ENCODE results near the gene STK24. TPM values are rescaled to one million over a fixed set of nuclear protein-coding genes. Genes with fewer than 3 reads are reported as not detected.
A peak's percentile ranks its signal among the peaks of the same experiment; 100 is the strongest.
"Not testable (repeated sequence)": the region's sequence is repeated elsewhere in the genome, so short reads cannot be mapped to it uniquely, and the experiment has no call there.

STK24 gene
- 63.2 TPM for polyA plus RNA-seq (2012; ENCODE audit: missing spikeins)

DNA sequence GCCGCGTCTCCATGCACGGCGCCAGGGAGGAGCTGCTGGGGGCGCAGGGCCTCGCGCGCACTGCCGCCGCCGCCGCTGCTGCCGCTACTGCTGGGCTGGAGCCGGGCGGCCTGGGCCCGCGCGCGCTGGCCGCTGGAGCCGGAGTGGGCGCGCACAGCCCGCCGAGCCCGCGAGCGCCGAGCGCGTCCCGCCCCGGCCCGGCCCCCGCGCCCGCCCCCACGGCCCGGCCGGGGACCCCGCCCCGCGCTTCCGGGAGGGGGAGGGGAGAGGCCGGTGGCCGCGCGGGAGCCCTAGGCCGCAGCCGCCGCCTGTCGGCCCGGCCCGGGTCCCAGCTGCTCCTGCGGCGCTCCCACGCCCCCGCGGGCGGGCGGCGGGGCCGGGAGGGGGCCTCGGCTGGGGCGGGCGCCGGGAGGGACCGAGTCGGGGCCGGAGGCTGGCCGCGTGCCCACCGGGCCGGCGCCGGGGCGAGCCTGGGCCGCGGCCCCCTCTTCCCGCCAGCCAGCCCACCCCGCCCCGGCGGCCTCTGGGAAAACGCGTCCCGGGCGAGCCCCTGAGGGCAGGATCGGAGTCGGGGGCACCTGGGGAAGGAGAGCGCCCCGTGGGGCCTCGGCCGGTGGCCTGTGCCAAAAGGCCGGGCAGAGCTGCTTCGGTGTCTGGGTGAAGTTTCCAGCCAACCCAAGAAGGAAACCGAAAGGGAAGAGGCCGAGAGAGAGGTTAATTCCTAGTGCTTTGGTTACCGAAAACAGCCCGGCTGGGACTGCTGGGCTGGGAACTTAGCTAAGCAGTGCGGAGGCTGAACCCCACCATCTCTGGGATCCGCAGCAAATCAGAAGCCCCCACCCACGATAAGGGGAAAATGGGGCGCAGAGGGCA, at the start of gene STK24:
TSS of gene STK24 (minus strand) at position 145 of the 873 bp plus-strand sequence. CDS start 321 bp downstream, outside the sequence.
- peak; percentile 72 for DNase-seq (ENCODE audit: insufficient read length)
- FAIRE-seq, result peak; percentile 9
- TF ChIP-seq POLR2AphosphoS5 (IDR thresholded peaks at IDR 0.05; ENCODE audit: low read depth, low read length) (peak; percentile 53; the same call in 1 of the 2 replicates), POLR2A (IDR thresholded peaks at IDR 0.05; ENCODE audit: low read depth, low read length) (peak; percentile 64; the same call in 1 of the 2 replicates), TAF1 (IDR thresholded peaks at IDR 0.05; ENCODE audit: borderline replicate concordance, low read depth, low read length) (peak; percentile 81; the same call in 1 of the 2 replicates)

- FAIRE-seq (no peak), DNase-seq (ENCODE audit: insufficient read length) (no peak)
- TF ChIP-seq TAF1 (IDR thresholded peaks at IDR 0.05; ENCODE audit: borderline replicate concordance, low read depth, low read length) (no peak), POLR2A (IDR thresholded peaks at IDR 0.05; ENCODE audit: low read depth, low read length) (no peak), POLR2AphosphoS5 (IDR thresholded peaks at IDR 0.05; ENCODE audit: low read depth, low read length) (no peak)
Observed at GRCh38 chr13:98626298-98626935, 49.5 kb upstream of the STK24 start.

DNA sequence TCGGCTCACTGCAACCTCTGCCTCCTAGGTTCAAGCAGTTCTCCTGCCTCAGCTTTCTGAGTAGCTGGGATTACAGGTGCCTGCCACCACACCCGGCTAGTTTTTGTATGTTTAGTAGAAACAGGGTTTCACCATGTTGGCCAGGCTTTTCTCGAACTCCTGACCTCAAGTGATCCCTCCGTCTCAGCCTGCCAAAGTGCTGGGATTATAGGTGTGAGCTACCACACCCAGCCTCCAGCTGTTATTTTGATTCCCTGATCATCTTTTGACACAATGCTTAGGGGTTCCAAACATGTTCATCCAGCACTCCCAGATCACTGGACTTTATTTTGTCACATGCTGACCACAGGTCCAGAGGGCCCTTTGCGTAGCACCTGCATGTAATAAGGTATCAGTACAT, 47.7 kb upstream of the STK24 start:
- FAIRE-seq; DNase-seq (ENCODE audit: insufficient read length): not testable (repeated sequence)

DNA sequence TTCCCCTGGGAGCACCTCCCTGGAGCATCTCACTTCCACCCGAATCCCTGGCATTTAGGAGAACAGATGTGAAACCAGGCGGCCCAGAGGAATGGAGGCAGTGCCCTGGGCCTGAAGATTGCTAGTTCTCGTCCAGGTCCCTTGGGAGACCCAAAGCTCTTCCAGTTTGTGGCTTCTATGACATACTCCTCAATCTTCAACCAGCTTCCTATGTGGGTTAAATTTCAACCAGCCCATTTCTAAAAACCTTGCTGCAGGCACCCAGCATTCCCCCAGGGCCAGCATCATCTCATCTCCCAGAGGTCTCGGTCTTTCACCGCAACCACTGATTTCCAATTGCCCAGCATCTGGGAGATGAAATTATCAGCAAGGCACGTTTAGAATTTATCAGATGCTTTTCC, 46.0 kb upstream of the STK24 start:
- FAIRE-seq, result no peak
- DNase-seq (ENCODE audit: insufficient read length), result no peak
- TF ChIP-seq TAF1 (IDR thresholded peaks at IDR 0.05; ENCODE audit: borderline replicate concordance, low read depth, low read length) (no peak), POLR2AphosphoS5 (IDR thresholded peaks at IDR 0.05; ENCODE audit: low read depth, low read length) (no peak), POLR2A (IDR thresholded peaks at IDR 0.05; ENCODE audit: low read depth, low read length) (no peak)

DNA sequence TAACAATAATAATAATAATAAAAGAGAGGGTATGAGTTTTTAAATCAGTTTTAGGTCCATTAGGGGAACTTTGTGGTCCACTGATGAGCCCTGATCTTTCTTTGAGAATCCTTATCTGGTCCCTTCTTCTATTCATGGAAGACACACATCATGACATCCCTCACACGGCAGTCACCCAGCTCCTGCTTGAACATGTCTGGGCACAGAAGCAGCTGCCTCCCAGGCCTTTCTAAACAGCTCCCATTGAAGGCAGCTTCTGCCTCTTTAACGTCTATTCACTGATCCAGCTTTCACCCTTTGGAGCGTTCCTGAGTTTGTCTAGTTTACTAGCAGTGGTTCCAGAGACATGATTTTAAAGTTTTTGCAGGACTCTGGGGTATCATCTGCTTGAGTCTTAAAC, 42.6 kb upstream of the STK24 start:
- no peak for FAIRE-seq
- DNase-seq (ENCODE audit: insufficient read length), result no peak
- TF ChIP-seq POLR2A (IDR thresholded peaks at IDR 0.05; ENCODE audit: low read depth, low read length), result no peak
- TF ChIP-seq POLR2AphosphoS5 (IDR thresholded peaks at IDR 0.05; ENCODE audit: low read depth, low read length), result no peak
- no peak for TF ChIP-seq TAF1 (IDR thresholded peaks at IDR 0.05; ENCODE audit: borderline replicate concordance, low read depth, low read length)

DNA sequence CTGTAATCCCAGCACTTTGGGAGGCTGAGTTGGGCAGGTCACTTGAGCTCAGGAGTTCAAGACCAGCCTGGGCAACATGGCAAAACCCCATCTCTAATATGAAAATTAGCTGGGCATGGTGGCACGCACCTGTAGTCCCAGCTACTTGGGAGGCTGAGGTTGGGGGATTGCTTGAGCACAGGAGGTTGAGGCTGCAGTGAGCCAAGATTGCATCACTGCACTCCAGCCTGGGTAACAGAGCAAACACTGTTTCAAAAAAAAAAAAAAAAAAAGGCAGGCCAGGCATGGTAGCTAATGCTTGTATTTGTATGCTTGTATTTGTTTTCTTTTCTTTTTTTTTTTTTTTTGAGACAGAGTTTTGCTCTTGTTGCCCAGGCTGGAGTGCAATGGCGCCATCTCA, 38.7 kb upstream of the STK24 start:
- FAIRE-seq, result not testable (repeated sequence)

DNA sequence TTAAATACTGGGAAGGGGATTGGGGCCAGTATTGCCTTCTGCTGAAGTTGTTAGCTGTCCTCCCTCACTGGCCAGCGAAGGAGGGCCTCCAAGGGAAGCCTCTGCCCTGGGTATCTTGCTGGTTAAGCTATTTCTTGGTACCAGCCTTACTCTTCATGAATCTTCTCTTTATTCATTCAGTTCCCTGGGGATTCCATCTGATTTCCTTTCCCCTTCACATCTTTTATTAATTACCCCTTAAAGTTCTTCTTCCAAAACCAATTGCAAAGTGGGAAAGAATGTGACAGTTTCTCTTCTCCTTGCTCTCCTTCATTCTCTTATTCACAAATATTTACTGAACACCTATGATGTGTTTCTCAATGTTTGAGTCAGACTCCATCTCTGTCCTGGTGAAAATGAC, 36.7 kb upstream of the STK24 start:
- no peak for TF ChIP-seq POLR2A (IDR thresholded peaks at IDR 0.05; ENCODE audit: low read depth, low read length)
- TF ChIP-seq POLR2AphosphoS5 (IDR thresholded peaks at IDR 0.05; ENCODE audit: low read depth, low read length), result no peak
- no peak for TF ChIP-seq TAF1 (IDR thresholded peaks at IDR 0.05; ENCODE audit: borderline replicate concordance, low read depth, low read length)
- FAIRE-seq (no peak), DNase-seq (ENCODE audit: insufficient read length) (no peak)

More for the DNA sequence above, 38.7 kb upstream of the STK24 start:
- DNase-seq (ENCODE audit: insufficient read length), result not testable (repeated sequence)

GRCh38 chr13:98609756-98610155, 32.8 kb upstream of the STK24 start:
- no peak for DNase-seq (ENCODE audit: insufficient read length)
- no peak for FAIRE-seq
- TF ChIP-seq POLR2A (IDR thresholded peaks at IDR 0.05; ENCODE audit: low read depth, low read length) (no peak), TAF1 (IDR thresholded peaks at IDR 0.05; ENCODE audit: borderline replicate concordance, low read depth, low read length) (no peak), POLR2AphosphoS5 (IDR thresholded peaks at IDR 0.05; ENCODE audit: low read depth, low read length) (no peak)

GRCh38 chr13:98606296-98606695, 29.4 kb upstream of the STK24 start:
- no peak for TF ChIP-seq POLR2AphosphoS5 (IDR thresholded peaks at IDR 0.05; ENCODE audit: low read depth, low read length)
- no peak for TF ChIP-seq TAF1 (IDR thresholded peaks at IDR 0.05; ENCODE audit: borderline replicate concordance, low read depth, low read length)
- no peak for TF ChIP-seq POLR2A (IDR thresholded peaks at IDR 0.05; ENCODE audit: low read depth, low read length)
- FAIRE-seq (no peak), DNase-seq (ENCODE audit: insufficient read length) (no peak)

GRCh38 chr13:98599502-98600328, 22.8 kb upstream of the STK24 start:
- no peak for FAIRE-seq
- no peak for DNase-seq (ENCODE audit: insufficient read length)
- TF ChIP-seq POLR2A (IDR thresholded peaks at IDR 0.05; ENCODE audit: low read depth, low read length), result no peak
- TF ChIP-seq TAF1 (IDR thresholded peaks at IDR 0.05; ENCODE audit: borderline replicate concordance, low read depth, low read length), result no peak
- TF ChIP-seq POLR2AphosphoS5 (IDR thresholded peaks at IDR 0.05; ENCODE audit: low read depth, low read length), result no peak

GRCh38 chr13:98598043-98598442, 21.1 kb upstream of the STK24 start:
- TF ChIP-seq POLR2AphosphoS5 (IDR thresholded peaks at IDR 0.05; ENCODE audit: low read depth, low read length) (no peak), TAF1 (IDR thresholded peaks at IDR 0.05; ENCODE audit: borderline replicate concordance, low read depth, low read length) (no peak), POLR2A (IDR thresholded peaks at IDR 0.05; ENCODE audit: low read depth, low read length) (no peak)
- DNase-seq (ENCODE audit: insufficient read length), result no peak
- no peak for FAIRE-seq

All from GM12892 (cell line).